K562 (cell line): ENCODE results near the gene EEF2. TPM values are rescaled to one million over a fixed set of nuclear protein-coding genes. Genes with fewer than 3 reads are reported as not detected.
A peak's percentile ranks its signal among the peaks of the same experiment; 100 is the strongest.

ENCODE experiments used
- ARID3A ChIP-seq: IDR thresholded peaks from 2 replicates; pipeline ENCODE4 v1.6.1; 2012; ENCODE audit warnings: low read depth, low read length, improper control_type of control experiment, borderline replicate concordance
- ESRRA ChIP-seq: fragments of 450-650 bp; IDR thresholded peaks from 2 replicates; pipeline ENCODE4 v1.6.1; 2014; ENCODE audit warnings: low read depth, mild to moderate bottlenecking, moderate library complexity, borderline replicate concordance
- GABPB2 ChIP-seq: fragments of 250-450 bp; sonication (Bioruptor Pico); conservative IDR thresholded peaks from 2 replicates; pipeline ENCODE4 v1.5.1; 2021; ENCODE audit warnings: mild to moderate bottlenecking
- MXI1 ChIP-seq: IDR thresholded peaks from 2 replicates; pipeline ENCODE4 v1.6.1; 2011; ENCODE audit warnings: low read depth, mild to moderate bottlenecking, improper control_type of control experiment, low read length
- POLR3G ChIP-seq: IDR thresholded peaks from 2 replicates; pipeline ENCODE4 v1.6.1; 2011; ENCODE audit not compliant: insufficient read length, insufficient replicate concordance; ENCODE audit errors: extremely low read depth
- RBM25 ChIP-seq: fragments of 200-400 bp; formaldehyde crosslinking; IDR thresholded peaks from 2 replicates; pipeline ENCODE4 v1.6.1; 2018; ENCODE audit warnings: low read length, low read depth, moderate library complexity; ENCODE audit not compliant: severe bottlenecking
- TRIM25 ChIP-seq: fragments of 450-650 bp; IDR thresholded peaks from 2 replicates; pipeline ENCODE4 v1.7.0; 2016; ENCODE audit warnings: borderline replicate concordance
- ZNF398 ChIP-seq: fragments of 250-450 bp; sonication (Bioruptor Pico); IDR thresholded peaks from 2 replicates; pipeline ENCODE4 v1.8.0; 2021; ENCODE audit warnings: moderate library complexity, mild to moderate bottlenecking, inconsistent platforms
- ZNF507 ChIP-seq: conservative IDR thresholded peaks from 2 replicates; pipeline ENCODE4 v1.6.1; 2017; ENCODE audit warnings: missing genetic modification characterization, missing compliant biosample characterization
- ZNF75A ChIP-seq: fragments of 450-650 bp; formaldehyde crosslinking; IDR thresholded peaks from 2 replicates; pipeline ENCODE4 v1.4.0; 2020; ENCODE audit warnings: mild to moderate bottlenecking
- polyA plus RNA-seq, 8 experiments: library from polyadenylated mRNA; depleted of rRNA in 4 of 8; stranded (reverse) in 5 of 8; unstranded in 3 of 8; fragments of >200 nt; fragmentation: Nextera tagmentation in 2 of 8; fragmentation: Illumina TruSeq in 1 of 8; extraction: Ambion mirVana in 2 of 8; extraction: Trizol in 1 of 8; gene quantifications; 2 replicates each; pipeline versions ENCODE4 v1.2.1 to v1.2.3, GENCODE V29; 2011 to 2014; ENCODE audit warnings: inconsistent platforms in 1 of 8, missing spikeins in 1 of 8
- total RNA-seq, 7 experiments: library from RNA; depleted of rRNA in 6 of 7; stranded (reverse); fragments of >200 nt in 6 of 7; fragmentation: Illumina TruSeq in 2 of 7; extraction: Trizol in 2 of 7; gene quantifications; 2 replicates each; pipeline versions ENCODE4 v1.2.1 to v1.2.3, GENCODE V29; 2011 to 2021; ENCODE audit warnings: low replicate concordance in 1 of 7
- TF ChIP-seq, protein P1 (sequence below), 2 experiments: fragments of 150-350 bp in 1 of 2; IDR thresholded peaks; 2 replicates each; pipeline ENCODE4 v1.6.1; 2012 to 2016; ENCODE audit warnings: low read depth in 2 of 2, low read length in 2 of 2, mild to moderate bottlenecking in 1 of 2, moderate library complexity in 1 of 2
- TF ChIP-seq, protein P2 (sequence below): fragments of 250-450 bp; sonication (Bioruptor Pico); IDR thresholded peaks from 2 replicates; pipeline ENCODE4 v1.5.0; 2021
- TF ChIP-seq, protein P3 (sequence below), 2 experiments: fragments of 250-450 bp in 1 of 2; fragments of 450-650 bp in 1 of 2; sonication (Bioruptor Pico) in 1 of 2; IDR thresholded peaks; 2 replicates each; pipeline versions ENCODE4 v1.6.1 to v1.8.0; 2016 to 2021; ENCODE audit warnings: mild to moderate bottlenecking in 2 of 2, moderate library complexity in 2 of 2, missing compliant biosample characterization in 1 of 2, missing genetic modification characterization in 1 of 2

The EEF2 gene
- total and polyA plus RNA-seq, 9 of the 15 experiments (the other 6 are each of a cell fraction or from before 2014, with no cell fraction given), result 372 to 3,003 (median 1,453) TPM

GRCh38 chr19:3983936-3984583 is 1.2 kb downstream of the EEF2 start (continued):
- TF ChIP-seq, protein P1, sequence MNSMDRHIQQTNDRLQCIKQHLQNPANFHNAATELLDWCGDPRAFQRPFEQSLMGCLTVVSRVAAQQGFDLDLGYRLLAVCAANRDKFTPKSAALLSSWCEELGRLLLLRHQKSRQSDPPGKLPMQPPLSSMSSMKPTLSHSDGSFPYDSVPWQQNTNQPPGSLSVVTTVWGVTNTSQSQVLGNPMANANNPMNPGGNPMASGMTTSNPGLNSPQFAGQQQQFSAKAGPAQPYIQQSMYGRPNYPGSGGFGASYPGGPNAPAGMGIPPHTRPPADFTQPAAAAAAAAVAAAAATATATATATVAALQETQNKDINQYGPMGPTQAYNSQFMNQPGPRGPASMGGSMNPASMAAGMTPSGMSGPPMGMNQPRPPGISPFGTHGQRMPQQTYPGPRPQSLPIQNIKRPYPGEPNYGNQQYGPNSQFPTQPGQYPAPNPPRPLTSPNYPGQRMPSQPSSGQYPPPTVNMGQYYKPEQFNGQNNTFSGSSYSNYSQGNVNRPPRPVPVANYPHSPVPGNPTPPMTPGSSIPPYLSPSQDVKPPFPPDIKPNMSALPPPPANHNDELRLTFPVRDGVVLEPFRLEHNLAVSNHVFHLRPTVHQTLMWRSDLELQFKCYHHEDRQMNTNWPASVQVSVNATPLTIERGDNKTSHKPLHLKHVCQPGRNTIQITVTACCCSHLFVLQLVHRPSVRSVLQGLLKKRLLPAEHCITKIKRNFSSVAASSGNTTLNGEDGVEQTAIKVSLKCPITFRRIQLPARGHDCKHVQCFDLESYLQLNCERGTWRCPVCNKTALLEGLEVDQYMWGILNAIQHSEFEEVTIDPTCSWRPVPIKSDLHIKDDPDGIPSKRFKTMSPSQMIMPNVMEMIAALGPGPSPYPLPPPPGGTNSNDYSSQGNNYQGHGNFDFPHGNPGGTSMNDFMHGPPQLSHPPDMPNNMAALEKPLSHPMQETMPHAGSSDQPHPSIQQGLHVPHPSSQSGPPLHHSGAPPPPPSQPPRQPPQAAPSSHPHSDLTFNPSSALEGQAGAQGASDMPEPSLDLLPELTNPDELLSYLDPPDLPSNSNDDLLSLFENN (IDR thresholded peaks at IDR 0.05; ENCODE audit: low read depth in 2 of 2, low read length in 2 of 2), result no peak
- TF ChIP-seq RBM25 (no peak), ZNF398 (CRISPR knock-in tag) (no peak), TRIM25 (no peak), ARID3A (no peak), POLR3G (no peak), MXI1 (0 out of 2 replicates have a peak, but pooled peaks have one; percentile 22), GABPB2 (CRISPR knock-in tag) (no peak), ZNF75A (CRISPR knock-in tag) (no peak), ZNF507 (tag) (no peak), ESRRA (no peak)
- TF ChIP-seq, protein P2, sequence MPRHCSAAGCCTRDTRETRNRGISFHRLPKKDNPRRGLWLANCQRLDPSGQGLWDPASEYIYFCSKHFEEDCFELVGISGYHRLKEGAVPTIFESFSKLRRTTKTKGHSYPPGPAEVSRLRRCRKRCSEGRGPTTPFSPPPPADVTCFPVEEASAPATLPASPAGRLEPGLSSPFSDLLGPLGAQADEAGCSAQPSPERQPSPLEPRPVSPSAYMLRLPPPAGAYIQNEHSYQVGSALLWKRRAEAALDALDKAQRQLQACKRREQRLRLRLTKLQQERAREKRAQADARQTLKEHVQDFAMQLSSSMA (CRISPR knock-in tag), result no peak
- TF ChIP-seq, protein P3, sequence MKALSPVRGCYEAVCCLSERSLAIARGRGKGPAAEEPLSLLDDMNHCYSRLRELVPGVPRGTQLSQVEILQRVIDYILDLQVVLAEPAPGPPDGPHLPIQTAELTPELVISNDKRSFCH (CRISPR knock-in tag; IDR thresholded peaks at IDR 0.05), result no peak
- TF ChIP-seq, protein P3 (tag; IDR thresholded peaks at IDR 0.05), result 0 out of 2 replicates have a peak, but pooled peaks have one; percentile 42
